GM21786 (cell line): Measurements from ENCODE around the gene PVALEF.

ENCODE experiments used
- ATAC-seq: cut with Tn5 transposase; IDR thresholded peaks from one replicate; pipeline ENCODE4 v1.9.1; 2021; ENCODE audit not compliant: unreplicated experiment

The PVALEF gene

DNA sequence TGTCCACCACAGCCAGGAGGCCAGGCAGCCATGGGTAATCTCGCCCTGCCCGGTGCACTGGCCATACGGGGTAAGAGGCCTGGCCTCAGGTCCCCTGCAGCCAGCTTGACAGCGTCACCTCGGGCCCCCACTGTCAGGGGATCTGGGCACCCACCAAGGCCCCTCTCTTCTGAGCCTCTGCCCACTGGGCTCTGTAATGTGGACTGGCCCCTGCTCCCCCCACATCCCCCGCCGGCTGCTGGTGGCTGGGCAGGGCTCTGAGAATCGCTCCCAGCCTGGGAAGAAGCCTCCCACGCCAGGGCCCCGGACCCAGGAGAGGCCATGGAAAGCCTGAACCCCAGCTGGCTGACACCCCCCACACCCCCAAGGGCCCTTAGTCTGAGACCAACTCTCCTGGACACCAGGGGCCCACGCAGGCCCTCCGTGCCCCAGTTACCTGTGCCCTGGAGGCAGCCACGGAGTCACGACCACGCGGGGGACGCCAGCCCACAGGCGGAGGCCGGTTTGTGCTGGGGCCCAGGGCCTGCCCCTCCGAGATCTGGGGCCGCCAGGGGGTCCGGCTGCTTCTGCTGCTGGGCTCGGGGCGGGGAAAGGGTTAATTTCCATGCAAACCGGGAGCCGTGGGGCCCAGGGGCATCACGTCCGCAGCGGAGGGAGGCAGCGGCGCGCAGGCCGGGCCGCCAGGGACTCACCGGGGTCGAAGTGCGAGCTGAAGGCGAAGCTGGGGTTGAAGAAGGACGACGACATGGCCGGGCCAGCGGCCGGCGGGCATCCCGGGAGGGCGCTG is at the start of gene PVALEF:
Gene PVALEF (plus strand): TSS at position 262 of the 787 bp plus-strand sequence. CDS start 15,720 bp downstream, outside the sequence.
- no peak for ATAC-seq

DNA sequence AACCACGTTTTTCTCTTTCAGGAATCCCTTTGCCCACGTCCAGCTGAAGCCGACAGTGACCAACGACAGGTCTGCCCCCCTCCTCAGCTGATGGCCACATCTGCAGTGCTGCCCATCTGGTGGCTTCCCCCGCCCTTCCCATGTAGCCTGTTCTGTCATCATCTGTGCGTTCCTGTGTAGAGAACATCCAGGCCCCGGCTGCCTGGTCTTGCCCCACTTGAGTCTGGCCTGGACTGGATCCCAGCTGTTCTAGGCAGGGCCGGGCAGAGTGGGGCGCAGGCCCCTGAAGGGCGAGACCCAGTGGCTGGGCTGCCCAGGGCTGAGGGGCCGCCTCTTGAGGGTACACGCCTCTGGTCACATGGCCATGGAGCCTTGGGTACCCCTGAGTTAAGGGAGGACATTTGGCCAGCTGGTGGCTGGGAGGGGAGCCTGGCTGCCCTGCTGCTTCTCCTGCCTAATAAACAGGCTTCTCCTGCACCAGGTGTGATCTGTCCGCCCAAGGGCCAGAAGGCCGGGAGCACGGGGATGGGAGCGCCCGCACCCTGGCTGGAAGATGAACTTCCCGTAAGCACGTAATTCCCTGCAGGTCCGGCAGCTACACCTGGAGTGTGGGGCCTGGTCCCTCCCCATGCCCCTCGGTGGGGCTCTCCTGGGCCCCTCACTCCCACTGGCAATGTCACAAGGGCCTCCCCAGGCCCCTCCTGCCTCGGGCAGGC is 49.4 kb upstream of the PVALEF start:
- no peak for ATAC-seq

DNA sequence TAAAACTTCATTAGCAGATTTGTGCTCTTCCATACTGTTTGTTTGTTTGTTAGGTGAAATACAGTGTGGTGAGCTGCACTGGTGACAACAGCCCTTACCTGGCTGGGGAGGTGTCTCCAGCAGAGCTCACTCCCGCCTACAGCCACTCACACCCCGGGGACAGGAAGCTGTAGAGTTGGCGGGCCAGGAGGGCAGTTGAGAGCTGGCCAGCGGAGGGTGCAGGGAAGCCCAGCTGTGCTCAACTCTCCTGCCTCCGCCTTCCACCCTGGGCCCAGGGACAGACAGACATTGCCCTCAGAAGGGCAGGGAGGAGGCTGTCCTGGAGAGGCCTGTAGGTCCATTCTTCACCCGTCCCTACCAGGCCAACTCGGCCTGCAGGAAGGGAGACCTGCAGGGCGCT is 48.6 kb upstream of the PVALEF start:
- ATAC-seq: no peak

- ATAC-seq: no peak
Measured at GRCh38 chr17:81117672-81118198, 47.6 kb upstream of the PVALEF start.

GRCh38 chr17:81118308-81119221 is 46.7 kb upstream of the PVALEF start:
- ATAC-seq: no peak

DNA sequence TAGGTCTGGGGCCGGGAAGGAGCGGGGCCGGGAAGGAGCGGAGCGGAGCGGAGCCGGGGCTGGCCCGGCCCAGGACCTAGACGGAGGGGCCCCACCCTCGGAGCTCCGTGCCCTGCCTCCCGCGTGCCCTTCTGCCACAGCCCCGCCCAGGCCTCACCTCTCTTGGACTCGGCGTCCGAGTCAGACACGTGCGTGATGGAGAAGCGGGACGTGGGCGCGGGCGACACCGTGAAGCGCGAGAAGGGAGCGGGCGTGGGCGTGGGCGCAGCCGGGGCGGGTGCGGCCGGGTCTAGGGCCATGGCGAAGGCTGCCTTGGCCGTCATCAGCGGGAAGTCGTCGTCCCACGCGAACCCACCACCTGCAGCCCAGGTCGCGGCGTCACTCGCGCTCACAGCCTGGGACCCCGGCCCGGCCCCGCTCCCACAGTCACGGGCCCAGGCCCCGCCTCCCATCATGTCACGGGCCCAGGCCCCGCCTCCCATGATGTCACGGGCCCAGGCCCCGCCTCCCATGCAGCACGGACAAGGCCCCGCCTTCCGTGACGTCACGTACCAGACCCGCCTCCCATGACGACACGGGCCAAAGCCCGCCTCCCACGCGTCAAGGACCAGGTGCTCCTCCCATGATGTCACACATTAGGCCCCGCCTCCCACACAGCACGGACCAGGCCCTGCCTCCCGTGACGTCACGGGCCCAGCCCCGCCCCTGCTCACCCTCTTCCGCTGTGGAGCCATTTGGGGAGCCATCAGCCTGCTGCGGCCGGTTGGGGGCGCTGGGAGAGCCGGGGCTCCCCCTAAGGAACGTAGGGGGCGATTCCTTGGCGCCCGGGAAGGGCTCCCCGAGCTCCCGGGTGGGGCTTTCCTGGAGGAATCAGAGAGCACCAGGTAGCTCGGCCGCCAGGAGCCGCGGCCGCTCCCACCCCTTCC is 45.8 kb upstream of the PVALEF start:
- ATAC-seq: no peak

- ATAC-seq: no peak
Measured at GRCh38 chr17:81120149-81120484, 45.2 kb upstream of the PVALEF start.

DNA sequence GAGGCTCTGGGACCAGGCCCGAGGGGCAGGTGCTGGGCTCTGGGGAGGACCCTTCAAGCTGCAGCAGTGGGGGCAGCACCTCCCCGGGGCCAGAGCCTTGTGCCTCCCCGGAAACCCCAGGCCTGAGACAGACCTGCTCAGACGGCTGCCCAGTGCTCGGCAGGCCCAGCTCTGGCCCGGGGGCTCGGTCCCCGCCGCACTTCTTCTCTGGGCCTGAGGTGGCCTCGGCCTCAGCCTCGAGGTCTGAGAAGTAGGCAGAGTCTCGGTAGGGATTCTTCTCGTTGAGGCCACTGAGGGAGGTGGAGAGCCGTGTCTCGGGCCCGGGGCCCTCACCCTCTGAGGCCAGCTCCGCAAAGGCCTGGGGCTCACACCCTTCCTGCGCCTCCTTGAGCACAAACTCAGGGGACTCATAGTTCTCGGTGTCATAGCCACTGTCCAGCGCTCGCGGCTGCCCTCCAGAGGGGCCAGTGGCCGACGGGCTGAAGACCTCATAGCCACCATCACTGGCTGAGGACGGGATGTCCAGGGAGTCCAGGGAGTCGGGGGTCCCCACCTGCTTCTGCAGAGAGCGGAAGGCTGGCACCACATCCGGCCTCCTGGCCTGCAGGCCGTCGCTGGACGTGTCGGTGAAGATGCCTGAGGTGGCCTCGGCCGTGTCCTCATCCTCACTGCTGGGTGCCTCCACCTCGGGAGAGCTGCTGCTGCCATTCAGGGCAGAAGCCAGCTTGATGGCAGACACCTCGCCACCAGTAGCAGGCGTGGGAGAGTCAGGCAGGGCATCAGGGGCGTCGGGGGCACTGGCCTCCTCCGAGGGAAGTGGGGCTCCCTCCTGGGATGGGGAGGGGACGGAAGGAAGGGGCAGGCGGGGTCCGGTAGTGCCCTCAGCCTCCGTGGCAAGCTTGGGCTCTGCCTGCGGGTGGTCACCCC is 44.3 kb upstream of the PVALEF start:
- ATAC-seq: no peak

GRCh38 chr17:81121841-81122733 is 43.2 kb upstream of the PVALEF start:
- ATAC-seq: no peak

- no peak for ATAC-seq
Measured at GRCh38 chr17:81123052-81124048, 42.0 kb upstream of the PVALEF start.

DNA sequence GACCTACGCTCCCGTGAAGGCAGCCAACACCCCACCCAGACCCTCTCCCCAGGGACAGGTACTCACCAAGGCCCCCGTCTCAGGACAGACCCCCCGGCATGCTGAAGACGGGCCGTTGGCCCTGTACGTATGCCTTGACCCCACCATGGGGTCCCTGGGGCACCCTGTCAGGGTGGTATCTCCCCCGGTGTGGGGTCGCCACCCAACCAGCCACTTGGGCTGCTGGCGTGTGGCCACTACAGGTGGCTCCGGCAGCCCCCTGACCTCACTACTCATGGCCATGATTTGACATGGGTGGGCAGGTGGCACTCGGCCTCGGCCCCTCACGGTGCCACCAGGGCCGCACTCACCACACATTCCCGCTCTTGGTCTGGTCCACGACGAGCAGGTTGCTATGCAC is 40.9 kb upstream of the PVALEF start:
- no peak for ATAC-seq

GRCh38 chr17:81125573-81126081 is 39.7 kb upstream of the PVALEF start:
- ATAC-seq: no peak

GRCh38 chr17:81126281-81127132 is 38.8 kb upstream of the PVALEF start:
- no peak for ATAC-seq

DNA sequence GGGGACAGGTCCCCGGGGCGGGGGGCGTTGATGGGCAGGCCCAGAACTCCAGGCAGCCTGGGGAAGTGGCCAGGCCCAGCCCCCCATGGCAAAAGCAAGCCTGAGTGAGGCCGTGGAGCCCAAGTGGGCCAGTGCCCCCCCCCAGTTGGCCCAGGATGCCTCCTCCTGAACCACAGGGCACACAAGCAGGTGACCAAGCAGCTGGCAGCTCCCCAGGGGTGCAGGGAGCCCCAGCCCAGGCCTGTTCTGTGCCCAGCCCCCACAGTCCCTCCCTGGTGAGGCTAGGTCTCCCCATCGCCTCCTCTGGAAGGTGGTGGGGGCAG is 38.2 kb upstream of the PVALEF start:
- no peak for ATAC-seq

DNA sequence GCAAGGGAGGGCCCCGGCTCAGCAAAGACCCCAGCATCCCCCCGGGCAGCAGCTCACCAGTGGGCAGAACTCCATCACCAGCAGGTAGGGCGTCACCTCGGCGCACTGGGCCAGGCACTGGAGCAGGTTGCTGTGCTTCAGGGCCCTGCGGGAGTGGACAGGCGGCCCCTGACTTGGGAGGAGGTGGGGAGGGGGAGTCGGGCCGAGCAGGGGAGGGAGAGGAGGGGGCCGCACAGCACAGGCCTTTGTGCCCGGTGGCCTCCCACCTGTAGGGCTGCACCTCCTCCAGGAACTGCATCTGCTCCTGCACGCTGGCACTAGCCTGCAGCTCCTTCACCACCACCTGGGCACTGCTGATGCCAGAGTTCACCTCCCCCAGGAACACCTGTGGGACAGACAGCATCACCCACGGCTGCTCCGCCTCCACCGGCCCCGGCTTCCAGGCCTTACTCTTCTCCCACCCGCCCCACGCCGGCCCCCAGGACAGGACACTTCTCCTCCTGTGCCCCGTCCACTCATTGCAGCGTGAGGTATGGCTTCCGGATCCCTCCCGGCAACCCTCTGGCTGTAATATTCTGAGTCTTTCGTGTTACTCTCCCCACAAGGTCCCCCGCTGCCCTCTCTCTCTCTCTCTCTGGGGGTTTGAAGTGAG is 37.7 kb upstream of the PVALEF start:
- ATAC-seq: no peak
